Ishikawa (cell line): Measurements from ENCODE around the gene GANC.

Experiments used
- CEBPB ChIP-seq: IDR thresholded peaks from 2 replicates; pipeline ENCODE4 v1.6.1; 2012
- CREB1 ChIP-seq: IDR thresholded peaks from 2 replicates; pipeline ENCODE4 v1.6.1; 2012; ENCODE audit warnings: low read depth
- EGR1 ChIP-seq: IDR thresholded peaks from 2 replicates; pipeline ENCODE4 v1.6.1; 2012
- EP300 ChIP-seq: IDR thresholded peaks from 2 replicates; pipeline ENCODE4 v1.6.1; 2012; ENCODE audit warnings: borderline replicate concordance
- FOXM1 ChIP-seq: IDR thresholded peaks from 2 replicates; pipeline ENCODE4 v1.6.1; 2012; ENCODE audit warnings: low read depth, borderline replicate concordance
- MAX ChIP-seq: IDR thresholded peaks from 2 replicates; pipeline ENCODE4 v1.6.1; 2012
- NFIC ChIP-seq: IDR thresholded peaks from 2 replicates; pipeline ENCODE4 v1.6.1; 2012
- RAD21 ChIP-seq: IDR thresholded peaks from 2 replicates; pipeline ENCODE4 v1.6.1; 2012; ENCODE audit warnings: low read depth
- REST ChIP-seq: IDR thresholded peaks from 2 replicates; pipeline ENCODE4 v1.6.1; 2012; ENCODE audit warnings: low read depth, mild to moderate bottlenecking
- TAF1 ChIP-seq: IDR thresholded peaks from 2 replicates; pipeline ENCODE4 v1.6.1; 2012; ENCODE audit warnings: low read depth, mild to moderate bottlenecking
- TCF12 ChIP-seq: IDR thresholded peaks from 2 replicates; pipeline ENCODE4 v1.6.1; 2012; ENCODE audit warnings: low read depth
- TEAD4 ChIP-seq: IDR thresholded peaks from 2 replicates; pipeline ENCODE4 v1.6.1; 2012
- USF1 ChIP-seq: IDR thresholded peaks from 2 replicates; pipeline ENCODE4 v1.6.1; 2012
- YY1 ChIP-seq: IDR thresholded peaks from 2 replicates; pipeline ENCODE4 v1.6.1; 2012; ENCODE audit warnings: low read depth
- ZBTB7A ChIP-seq: IDR thresholded peaks from 2 replicates; pipeline ENCODE4 v1.6.1; 2012; ENCODE audit warnings: low read depth

The GANC gene

GRCh38 chr15:42282344-42282743, 9.3 kb downstream of the GANC start:
- TF ChIP-seq CEBPB (no peak), YY1 (no peak), CREB1 (no peak), MAX (no peak), RAD21 (no peak), EGR1 (no peak), NFIC (no peak), TAF1 (no peak), REST (no peak), USF1 (no peak), FOXM1 (no peak), EP300 (no peak), TCF12 (no peak), TEAD4 (no peak), ZBTB7A (no peak)

- TF ChIP-seq MAX: no peak
- TF ChIP-seq REST: no peak
- no peak for TF ChIP-seq CREB1
- TF ChIP-seq FOXM1: no peak
- TF ChIP-seq NFIC: no peak
- no peak for TF ChIP-seq CEBPB
- TF ChIP-seq USF1: no peak
These were observed 9.9 kb downstream of the GANC start for GRCh38 chr15:42282926-42283325.

- TF ChIP-seq NFIC (no peak), MAX (no peak), ZBTB7A (no peak)
These were observed 10.7 kb downstream of the GANC start for GRCh38 chr15:42283671-42284070.

GRCh38 chr15:42284551-42284950, 11.6 kb downstream of the GANC start:
- no peak for TF ChIP-seq NFIC
- no peak for TF ChIP-seq CREB1
- no peak for TF ChIP-seq RAD21
- TF ChIP-seq TCF12: no peak
- TF ChIP-seq EGR1: no peak

- TF ChIP-seq FOXM1 (no peak), RAD21 (no peak), CEBPB (no peak), MAX (no peak), REST (no peak), NFIC (no peak), EGR1 (no peak), TEAD4 (no peak), ZBTB7A (no peak), YY1 (no peak), USF1 (no peak), TCF12 (no peak), TAF1 (no peak), CREB1 (no peak), EP300 (no peak)
These were observed 12.0 kb downstream of the GANC start for GRCh38 chr15:42285034-42285433.
